DOHH2 (cell line): Measurements from ENCODE around the gene C1orf159.

Source experiments
- CTCF ChIP-seq: fragments of 200-600 bp; sonication (generic); IDR thresholded peaks from one replicate; pipeline ENCODE4 v1.5.1; 2014; ENCODE audit warnings: antibody characterized with exemption, mild to moderate bottlenecking, low read depth, low read length; ENCODE audit not compliant: poor library complexity, severe bottlenecking
- EZH2phosphoT487 ChIP-seq: fragments of 200-600 bp; sonication (generic); IDR thresholded peaks from 2 replicates; pipeline ENCODE4 v1.6.1; 2017; ENCODE audit warnings: borderline replicate concordance, mild to moderate bottlenecking, antibody characterized with exemption, low read length, moderate library complexity, mixed read lengths

- TF ChIP-seq EZH2phosphoT487 (no peak), CTCF (no peak)
Observed at GRCh38 chr1:1080951-1081310, 35.0 kb downstream of the C1orf159 start.
